ENCODE results near the gene CDKN1C.

- TF ChIP-seq SUZ12 (IDR thresholded peaks at IDR 0.05): no peak
- no peak for TF ChIP-seq FOXA1 (IDR thresholded peaks at IDR 0.05)
- TF ChIP-seq L3MBTL2 (conservative IDR thresholded peaks at IDR 0.05): no peak
Observed at GRCh38 chr11:2881076-2881980, 4.2 kb downstream of the CDKN1C start.

All from HEK293T (cell line).